ENCODE results near the gene NCKAP5L. TPM values are rescaled to one million over a fixed set of nuclear protein-coding genes. Genes with fewer than 3 reads are reported as not detected.
"Not testable (repeated sequence)": the region's sequence is repeated elsewhere in the genome, so short reads cannot be mapped to it uniquely, and the experiment has no call there.

The NCKAP5L gene
- total RNA-seq, 2 donors from 2014 or later: 21.2 to 24.1 TPM

- H3K4me3 ChIP-seq (ENCODE audit: low read length): no peak overlapping the region
- Mint-ChIP-seq H3K4me1 (no peaks in the 10 kb centered on the region), H3K27me3 (ENCODE audit: insufficient read depth) (peaks cover 12% of the 10 kb centered on the region), H3K36me3 (ENCODE audit: low read depth) (peaks cover 10% of the 10 kb centered on the region), H3K9me3 (peaks cover 7% of the 10 kb centered on the region), H3K27ac (no peak overlapping the region), H3K4me3 (no peak overlapping the region)
- no CpG with 5 or more reads among the region's 2 CpGs for WGBS, 2 experiments (ENCODE audit: insufficient coverage in 1 of 2, insufficient read length in 1 of 2)
- no peak for TF ChIP-seq CTCF (conservative IDR thresholded peaks at IDR 0.05)
- no peaks in the 10 kb centered on the region for H3K27me3 ChIP-seq (ENCODE audit: control insufficient read depth, insufficient read depth, low read length, poor library complexity, severe bottlenecking)
- no peak overlapping the region for H3K9ac ChIP-seq (ENCODE audit: extremely low read depth, low read length, poor library complexity, severe bottlenecking)
- peaks cover 6% of the 10 kb centered on the region for H3K9me3 ChIP-seq (ENCODE audit: control insufficient read depth, low read length)
- H3K27ac ChIP-seq (ENCODE audit: low read depth, low read length): no peak overlapping the region
- H3K36me3 ChIP-seq (ENCODE audit: control insufficient read depth, insufficient read depth, low read length): no peaks in the 10 kb centered on the region
- H3K4me1 ChIP-seq (ENCODE audit: control insufficient read depth, insufficient read depth, low read length): no peaks in the 10 kb centered on the region
- DNase-seq: no peak
These were observed 40.5 kb downstream of the NCKAP5L start for GRCh38 chr12:49787672-49788071.

- no peak for DNase-seq
- H3K27me3 Mint-ChIP-seq (ENCODE audit: insufficient read depth): peaks cover 22% of the 10 kb centered on the region
- Histone ChIP-seq H3K9ac (ENCODE audit: extremely low read depth, low read length, poor library complexity, severe bottlenecking) (no peak overlapping the region), H3K27ac (ENCODE audit: low read depth, low read length) (no peak overlapping the region), H3K4me3 (ENCODE audit: low read length) (no peak overlapping the region), H3K36me3 (ENCODE audit: control insufficient read depth, insufficient read depth, low read length) (no peaks in the 10 kb centered on the region), H3K9me3 (ENCODE audit: control insufficient read depth, low read length) (peaks cover 6% of the 10 kb centered on the region), H3K4me1 (ENCODE audit: control insufficient read depth, insufficient read depth, low read length) (no peaks in the 10 kb centered on the region), H3K27me3 (ENCODE audit: control insufficient read depth, insufficient read depth, low read length, poor library complexity, severe bottlenecking) (peaks cover 5% of the 10 kb centered on the region)
- H3K9me3 Mint-ChIP-seq: peaks cover 7% of the 10 kb centered on the region
- 86 to 92% methylated on average over 1 to 3 of the region's 4 CpGs for WGBS, 2 experiments (ENCODE audit: insufficient coverage in 1 of 2, insufficient read length in 1 of 2)
- peaks cover 9% of the 10 kb centered on the region for H3K36me3 Mint-ChIP-seq (ENCODE audit: low read depth)
- TF ChIP-seq CTCF (conservative IDR thresholded peaks at IDR 0.05): no peak
- H3K4me3 Mint-ChIP-seq: no peak overlapping the region
- H3K27ac Mint-ChIP-seq: no peak overlapping the region
- H3K4me1 Mint-ChIP-seq: no peaks in the 10 kb centered on the region
These were observed 43.3 kb downstream of the NCKAP5L start for GRCh38 chr12:49784756-49785409.

- peaks cover 6% of the 10 kb centered on the region for H3K9me3 ChIP-seq (ENCODE audit: control insufficient read depth, low read length)
- no peak for DNase-seq
- Mint-ChIP-seq H3K27me3 (ENCODE audit: insufficient read depth) (peaks cover 29% of the 10 kb centered on the region), H3K27ac (no peak overlapping the region), H3K9me3 (peaks cover 7% of the 10 kb centered on the region), H3K4me1 (no peaks in the 10 kb centered on the region), H3K4me3 (no peak overlapping the region), H3K36me3 (ENCODE audit: low read depth) (peaks cover 4% of the 10 kb centered on the region)
- peaks cover 5% of the 10 kb centered on the region for H3K27me3 ChIP-seq (ENCODE audit: control insufficient read depth, insufficient read depth, low read length, poor library complexity, severe bottlenecking)
- no peaks in the 10 kb centered on the region for H3K36me3 ChIP-seq (ENCODE audit: control insufficient read depth, insufficient read depth, low read length)
- H3K4me1 ChIP-seq (ENCODE audit: control insufficient read depth, insufficient read depth, low read length): no peaks in the 10 kb centered on the region
- WGBS, 2 experiments (ENCODE audit: insufficient coverage in 1 of 2, insufficient read length in 1 of 2): 87% methylated on average over 6 to 7 of the region's 7 CpGs
- H3K9ac ChIP-seq (ENCODE audit: extremely low read depth, low read length, poor library complexity, severe bottlenecking): no peak overlapping the region
- no peak overlapping the region for H3K4me3 ChIP-seq (ENCODE audit: low read length)
- no peak for TF ChIP-seq CTCF (conservative IDR thresholded peaks at IDR 0.05)
- H3K27ac ChIP-seq (ENCODE audit: low read depth, low read length): no peak overlapping the region
These were observed 44.1 kb downstream of the NCKAP5L start for GRCh38 chr12:49783917-49784676.

GRCh38 chr12:49780914-49781313, 47.3 kb downstream of the NCKAP5L start:
- not testable (repeated sequence) for H3K4me3 ChIP-seq (ENCODE audit: low read length); H3K36me3 Mint-ChIP-seq (ENCODE audit: low read depth); H3K9me3 Mint-ChIP-seq; H3K4me3 Mint-ChIP-seq; H3K27ac Mint-ChIP-seq; H3K27me3 ChIP-seq (ENCODE audit: control insufficient read depth, insufficient read depth, low read length, poor library complexity, severe bottlenecking); H3K4me1 ChIP-seq (ENCODE audit: control insufficient read depth, insufficient read depth, low read length); DNase-seq; H3K36me3 ChIP-seq (ENCODE audit: control insufficient read depth, insufficient read depth, low read length); H3K27ac ChIP-seq (ENCODE audit: low read depth, low read length); H3K9ac ChIP-seq (ENCODE audit: extremely low read depth, low read length, poor library complexity, severe bottlenecking); H3K9me3 ChIP-seq (ENCODE audit: control insufficient read depth, low read length)
- Mint-ChIP-seq H3K27me3 (ENCODE audit: insufficient read depth) (peaks cover 29% of the 10 kb centered on the region), H3K4me1 (peaks cover 10% of the 10 kb centered on the region)
- 93 to 94% methylated on average over 6 of the region's 6 CpGs for WGBS, 2 experiments (ENCODE audit: insufficient coverage in 1 of 2, insufficient read length in 1 of 2)
